K562 (cell line): ENCODE measurements around the gene KIF9. TPM values are rescaled to one million over a fixed set of nuclear protein-coding genes. Genes with fewer than 3 reads are reported as not detected.

Experiments
- ADNP ChIP-seq: fragments of 200-800 bp; sonication (Bioruptor generic); IDR thresholded peaks from 2 replicates; pipeline ENCODE4 v1.6.1; 2016; ENCODE audit warnings: missing genetic modification characterization, missing compliant biosample characterization
- ARID3B ChIP-seq: fragments of 250-450 bp; sonication (Bioruptor Pico); IDR thresholded peaks from 2 replicates; pipeline ENCODE4 v1.4.0; 2020; ENCODE audit warnings: borderline replicate concordance
- ARNT ChIP-seq, 2 experiments: fragments of 450-650 bp; IDR thresholded peaks; 2 replicates each; pipeline ENCODE4 v1.6.1; 2016; ENCODE audit warnings: mild to moderate bottlenecking in 1 of 2
- CAMTA2 ChIP-seq: fragments of 250-450 bp; sonication (Bioruptor Pico); conservative IDR thresholded peaks from 2 replicates; pipeline ENCODE4 v1.5.1; 2022
- CBFA2T3 ChIP-seq: fragments of 450-650 bp; IDR thresholded peaks from 2 replicates; pipeline ENCODE4 v1.6.1; 2017
- CBX5 ChIP-seq: IDR thresholded peaks from 2 replicates; pipeline ENCODE4 v1.6.1; 2014; ENCODE audit warnings: low read depth, borderline replicate concordance
- CTBP1 ChIP-seq: fragments of 450-650 bp; IDR thresholded peaks from 2 replicates; pipeline ENCODE4 v1.6.1; 2016; ENCODE audit warnings: borderline replicate concordance
- DEAF1 ChIP-seq: fragments of 450-650 bp; formaldehyde crosslinking; IDR thresholded peaks from 2 replicates; pipeline ENCODE4 v1.4.0; 2020; ENCODE audit warnings: mild to moderate bottlenecking, moderate library complexity
- HOXB6 ChIP-seq: fragments of 250-450 bp; sonication (Bioruptor Pico); IDR thresholded peaks from 2 replicates; pipeline ENCODE4 v1.5.1; 2022; ENCODE audit warnings: mild to moderate bottlenecking, borderline replicate concordance
- NFE2L1 ChIP-seq: fragments of 450-650 bp; IDR thresholded peaks from 2 replicates; pipeline ENCODE4 v1.6.1; 2016; ENCODE audit warnings: missing genetic modification characterization, low read depth, mild to moderate bottlenecking, missing compliant biosample characterization, moderate library complexity, borderline replicate concordance
- OTX1 ChIP-seq: fragments of 450-650 bp; formaldehyde crosslinking; IDR thresholded peaks from 2 replicates; pipeline ENCODE4 v1.4.0; 2022; ENCODE audit warnings: mild to moderate bottlenecking
- SRF ChIP-seq, 2 experiments: fragments of 250-450, 450-650 bp in 1 of 2; sonication (Bioruptor Pico) in 1 of 2; sonication (generic) in 1 of 2; formaldehyde crosslinking; IDR thresholded peaks; 2 replicates each; pipeline versions ENCODE4 v1.5.0 to v1.5.1; 2020 to 2022; ENCODE audit warnings: mild to moderate bottlenecking in 1 of 2, missing genetic modification reagents in 1 of 2
- TAF1 ChIP-seq: IDR thresholded peaks from 2 replicates; pipeline ENCODE4 v1.6.1; 2011; ENCODE audit warnings: mild to moderate bottlenecking, low read length, moderate library complexity; ENCODE audit not compliant: insufficient read depth, control insufficient read depth, severe bottlenecking; ENCODE audit errors: extremely low read depth
- TCF7 ChIP-seq: sonication (generic); IDR thresholded peaks from 2 replicates; pipeline ENCODE4 v1.6.1; 2016; ENCODE audit warnings: antibody characterized with exemption, borderline replicate concordance
- TOE1 ChIP-seq, 2 experiments: fragments of 450-650 bp in 1 of 2; sonication (generic) in 1 of 2; formaldehyde crosslinking in 1 of 2; IDR thresholded peaks; 2 replicates each; pipeline versions ENCODE4 v1.7.1 to v1.8.0; 2016 to 2022; ENCODE audit warnings: borderline replicate concordance in 2 of 2, mild to moderate bottlenecking in 2 of 2, antibody characterized with exemption in 1 of 2, inconsistent platforms in 1 of 2, low read depth in 1 of 2, missing genetic modification reagents in 1 of 2, moderate library complexity in 1 of 2
- TSHZ1 ChIP-seq: fragments of 250-450 bp; sonication (Bioruptor Pico); IDR thresholded peaks from 2 replicates; pipeline ENCODE4 v1.4.0; 2020; ENCODE audit warnings: mild to moderate bottlenecking, moderate library complexity
- ZBED1 ChIP-seq: IDR thresholded peaks from 2 replicates; pipeline ENCODE4 v1.6.1; 2014
- ZNF408 ChIP-seq: fragments of 250-450 bp; sonication (Bioruptor Pico); IDR thresholded peaks from 2 replicates; pipeline ENCODE4 v1.4.0; 2020; ENCODE audit warnings: low read depth, mild to moderate bottlenecking, moderate library complexity
- ZNF586 ChIP-seq: fragments of 450-650 bp; formaldehyde crosslinking; conservative IDR thresholded peaks from 2 replicates; pipeline ENCODE4 v1.4.0; 2020; ENCODE audit warnings: mild to moderate bottlenecking, moderate library complexity
- polyA plus RNA-seq, 8 experiments: library from polyadenylated mRNA; depleted of rRNA in 4 of 8; stranded (reverse) in 5 of 8; unstranded in 3 of 8; fragments of >200 nt; fragmentation: Nextera tagmentation in 2 of 8; fragmentation: Illumina TruSeq in 1 of 8; extraction: Ambion mirVana in 2 of 8; extraction: Trizol in 1 of 8; gene quantifications; 2 replicates each; pipeline versions ENCODE4 v1.2.1 to v1.2.3, GENCODE V29; 2011 to 2014; ENCODE audit warnings: inconsistent platforms in 1 of 8, missing spikeins in 1 of 8
- total RNA-seq, 7 experiments: library from RNA; depleted of rRNA in 6 of 7; stranded (reverse); fragments of >200 nt in 6 of 7; fragmentation: Illumina TruSeq in 2 of 7; extraction: Trizol in 2 of 7; gene quantifications; 2 replicates each; pipeline versions ENCODE4 v1.2.1 to v1.2.3, GENCODE V29; 2011 to 2021; ENCODE audit warnings: low replicate concordance in 1 of 7
- TF ChIP-seq, protein P1 (sequence below): fragments of 250-450 bp; sonication (Bioruptor Pico); IDR thresholded peaks from 2 replicates; pipeline ENCODE4 v1.4.0; 2020; ENCODE audit warnings: mild to moderate bottlenecking

KIF9 gene
- total and polyA plus RNA-seq, 9 of the 15 experiments (the other 6 are each of a cell fraction or from before 2014, with no cell fraction given), result 16.9 to 56.9 (median 25.0) TPM

DNA sequence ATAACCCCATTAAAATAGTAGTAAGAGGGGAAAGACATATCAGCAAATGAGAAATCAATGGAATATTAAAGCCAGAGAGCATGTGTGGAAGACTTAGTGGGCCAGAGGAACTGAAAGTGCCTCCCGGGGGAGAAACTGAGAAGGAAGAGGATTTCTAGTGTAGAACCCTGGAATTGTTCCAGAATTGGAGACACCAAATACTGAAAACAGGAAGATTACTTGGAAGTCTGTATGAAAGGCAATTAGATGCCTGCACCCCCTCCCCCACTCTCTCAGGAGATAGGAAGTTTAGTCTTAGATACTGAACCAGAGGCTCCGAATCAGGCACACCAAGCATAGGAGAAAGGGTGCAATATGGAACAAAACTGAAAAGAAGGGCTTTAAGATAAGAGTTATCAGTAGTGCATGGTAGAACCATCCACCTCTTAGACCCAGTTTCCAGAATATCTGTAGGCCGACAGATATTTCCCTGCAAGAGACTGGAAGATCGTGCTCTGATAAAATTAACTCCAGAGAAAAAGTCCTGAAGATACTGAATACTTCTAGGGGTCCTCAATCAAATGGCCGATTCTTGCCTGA, 32.6 kb upstream of the KIF9 start (continued):
- TF ChIP-seq DEAF1 (CRISPR knock-in tag) (no peak), ADNP (tag) (peak; percentile 92), TOE1 (IDR thresholded peaks at IDR 0.05; ENCODE audit: borderline replicate concordance) (peak; percentile 28; the same call in 1 of the 2 replicates), TOE1 (CRISPR knock-in tag; IDR thresholded peaks at IDR 0.05; ENCODE audit: borderline replicate concordance, low read depth) (no peak), ARNT (IDR thresholded peaks at IDR 0.05) (peak; percentile 73 to 99; a peak in 3 of 4 replicates), CTBP1 (peak; percentile 93), TCF7 (no peak), ZNF408 (CRISPR knock-in tag) (no peak), HOXB6 (CRISPR knock-in tag) (no peak), CBFA2T3 (peak; percentile 99), ARID3B (CRISPR knock-in tag) (no peak), NFE2L1 (tag) (no peak), TSHZ1 (CRISPR knock-in tag) (no peak), ZBED1 (no peak), ZNF586 (no peak), CAMTA2 (CRISPR knock-in tag) (no peak), SRF (CRISPR knock-in tag; IDR thresholded peaks at IDR 0.05) (no peak), TAF1 (no peak), OTX1 (CRISPR knock-in tag) (no peak), CBX5 (no peak)
- TF ChIP-seq, protein P1, sequence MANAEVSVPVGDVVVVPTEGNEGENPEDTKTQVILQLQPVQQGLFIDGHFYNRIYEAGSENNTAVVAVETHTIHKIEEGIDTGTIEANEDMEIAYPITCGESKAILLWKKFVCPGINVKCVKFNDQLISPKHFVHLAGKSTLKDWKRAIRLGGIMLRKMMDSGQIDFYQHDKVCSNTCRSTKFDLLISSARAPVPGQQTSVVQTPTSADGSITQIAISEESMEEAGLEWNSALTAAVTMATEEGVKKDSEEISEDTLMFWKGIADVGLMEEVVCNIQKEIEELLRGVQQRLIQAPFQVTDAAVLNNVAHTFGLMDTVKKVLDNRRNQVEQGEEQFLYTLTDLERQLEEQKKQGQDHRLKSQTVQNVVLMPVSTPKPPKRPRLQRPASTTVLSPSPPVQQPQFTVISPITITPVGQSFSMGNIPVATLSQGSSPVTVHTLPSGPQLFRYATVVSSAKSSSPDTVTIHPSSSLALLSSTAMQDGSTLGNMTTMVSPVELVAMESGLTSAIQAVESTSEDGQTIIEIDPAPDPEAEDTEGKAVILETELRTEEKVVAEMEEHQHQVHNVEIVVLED (CRISPR knock-in tag), result no peak
